Myocyte (in vitro differentiated cells): ENCODE results near the gene HLTF. TPM values are rescaled to one million over a fixed set of nuclear protein-coding genes. Genes with fewer than 3 reads are reported as not detected.

Experiments
- DNase-seq: peaks from one replicate; pipeline ENCODE4 v3.0.0-alpha.2; 2012; ENCODE audit warnings: low read depth
- total RNA-seq: library from RNA; depleted of rRNA; stranded (reverse); fragments of >200 nt; gene quantifications from 2 replicates; pipeline ENCODE4 v1.2.3, GENCODE V29; 2014

Gene HLTF
- total RNA-seq, 1 donor from 2014 or later: 27.8 TPM

- DNase-seq: no peak
Observed at GRCh38 chr3:149020196-149020838, 66.0 kb downstream of the HLTF start.

- DNase-seq: no peak
Observed at GRCh38 chr3:149019580-149019979, 66.8 kb downstream of the HLTF start.

GRCh38 chr3:149018247-149018646 lies 68.1 kb downstream of the HLTF start:
- no peak for DNase-seq

- peak; percentile 84 for DNase-seq
Observed at GRCh38 chr3:149016669-149017541, 69.4 kb downstream of the HLTF start.

- no peak for DNase-seq
Observed at GRCh38 chr3:149016242-149016641, 70.1 kb downstream of the HLTF start.

GRCh38 chr3:149015393-149015792 lies 70.9 kb downstream of the HLTF start:
- no peak for DNase-seq

- no peak for DNase-seq
Observed at GRCh38 chr3:149013726-149014125, 72.6 kb downstream of the HLTF start.

- DNase-seq: no peak
Observed at GRCh38 chr3:149011676-149012075, 74.7 kb downstream of the HLTF start.

- DNase-seq: no peak
Observed at GRCh38 chr3:149010966-149011365, 75.4 kb downstream of the HLTF start.

GRCh38 chr3:149010504-149010951 lies 75.8 kb downstream of the HLTF start:
- no peak for DNase-seq

- no peak for DNase-seq
Observed at GRCh38 chr3:149009732-149010131, 76.6 kb downstream of the HLTF start.

GRCh38 chr3:149007567-149008257 lies 78.6 kb downstream of the HLTF start:
- no peak for DNase-seq

- DNase-seq: no peak
Observed at GRCh38 chr3:149005416-149005815, 80.9 kb downstream of the HLTF start.

GRCh38 chr3:149004622-149005021 lies 81.7 kb downstream of the HLTF start:
- DNase-seq: peak; percentile 61

GRCh38 chr3:149003653-149004305 lies 82.6 kb downstream of the HLTF start:
- no peak for DNase-seq

- no peak for DNase-seq
Observed at GRCh38 chr3:149001727-149002126, 84.6 kb downstream of the HLTF start.

GRCh38 chr3:149000206-149000745 lies 86.1 kb downstream of the HLTF start:
- no peak for DNase-seq

GRCh38 chr3:148999806-149000205 lies 86.5 kb downstream of the HLTF start:
- peak; percentile 46 for DNase-seq

GRCh38 chr3:148998715-148999423 lies 87.5 kb downstream of the HLTF start:
- no peak for DNase-seq

- no peak for DNase-seq
Observed at GRCh38 chr3:148998297-148998696, 88.0 kb downstream of the HLTF start.
